Measurements from ENCODE around the gene CACNA2D2.

CACNA2D2 gene

DNA sequence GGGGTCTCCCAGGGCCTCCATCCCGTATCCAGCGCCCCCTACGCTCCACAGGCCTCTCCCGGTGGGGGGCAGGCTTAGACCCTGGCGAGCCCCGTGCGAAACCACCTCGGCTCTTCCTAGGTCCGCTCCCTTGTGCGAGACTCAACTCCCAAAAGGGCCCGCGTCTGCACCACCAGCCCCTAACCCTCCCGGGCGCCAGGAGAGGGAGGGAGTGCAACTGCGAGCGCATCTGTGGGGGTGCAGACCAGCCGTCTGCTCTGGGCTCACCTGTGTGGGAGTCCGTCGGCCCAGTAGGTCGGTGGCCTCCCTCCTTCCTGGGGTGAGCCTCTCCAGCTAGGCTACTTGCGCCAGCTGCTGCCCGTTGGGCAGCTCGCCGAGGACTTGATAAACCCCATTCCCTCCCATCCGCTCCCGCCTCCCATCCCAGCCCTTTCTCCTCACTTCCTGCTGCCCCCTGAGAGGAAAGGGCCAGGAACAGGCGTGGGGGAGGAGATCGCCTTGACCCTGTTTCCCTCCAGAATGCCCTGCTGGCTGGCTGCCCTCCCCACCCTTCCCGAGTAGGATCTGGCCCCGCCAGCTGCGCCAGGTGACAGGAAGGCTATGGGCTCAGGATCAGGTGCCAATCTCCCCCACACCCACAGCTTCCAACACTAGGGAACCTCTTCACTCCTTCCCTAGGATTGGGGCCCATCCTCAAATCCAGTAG, 180.9 kb downstream of the CACNA2D2 start, which contains the start of gene HYAL2:
TSS of gene HYAL2 (minus strand) at position 360 of the 706 bp plus-strand sequence. CDS start 2,256 bp downstream, outside the sequence.
- DNase-seq = no peak

DNA sequence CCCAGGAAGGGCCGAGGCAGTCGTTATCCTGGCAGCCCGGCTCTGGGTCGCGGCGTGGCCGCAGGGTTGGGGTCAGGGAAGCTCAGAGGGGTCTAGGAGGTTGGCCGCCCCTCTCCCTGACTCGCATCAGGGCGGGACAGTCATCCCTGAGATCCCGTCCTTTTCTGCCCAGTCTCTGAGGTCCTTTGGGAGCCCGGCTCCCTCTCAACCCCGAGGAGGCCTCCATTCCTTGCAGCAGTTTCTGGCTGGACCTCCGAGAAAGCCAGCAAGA, 181.4 kb downstream of the CACNA2D2 start:
- no peak for DNase-seq

DNA sequence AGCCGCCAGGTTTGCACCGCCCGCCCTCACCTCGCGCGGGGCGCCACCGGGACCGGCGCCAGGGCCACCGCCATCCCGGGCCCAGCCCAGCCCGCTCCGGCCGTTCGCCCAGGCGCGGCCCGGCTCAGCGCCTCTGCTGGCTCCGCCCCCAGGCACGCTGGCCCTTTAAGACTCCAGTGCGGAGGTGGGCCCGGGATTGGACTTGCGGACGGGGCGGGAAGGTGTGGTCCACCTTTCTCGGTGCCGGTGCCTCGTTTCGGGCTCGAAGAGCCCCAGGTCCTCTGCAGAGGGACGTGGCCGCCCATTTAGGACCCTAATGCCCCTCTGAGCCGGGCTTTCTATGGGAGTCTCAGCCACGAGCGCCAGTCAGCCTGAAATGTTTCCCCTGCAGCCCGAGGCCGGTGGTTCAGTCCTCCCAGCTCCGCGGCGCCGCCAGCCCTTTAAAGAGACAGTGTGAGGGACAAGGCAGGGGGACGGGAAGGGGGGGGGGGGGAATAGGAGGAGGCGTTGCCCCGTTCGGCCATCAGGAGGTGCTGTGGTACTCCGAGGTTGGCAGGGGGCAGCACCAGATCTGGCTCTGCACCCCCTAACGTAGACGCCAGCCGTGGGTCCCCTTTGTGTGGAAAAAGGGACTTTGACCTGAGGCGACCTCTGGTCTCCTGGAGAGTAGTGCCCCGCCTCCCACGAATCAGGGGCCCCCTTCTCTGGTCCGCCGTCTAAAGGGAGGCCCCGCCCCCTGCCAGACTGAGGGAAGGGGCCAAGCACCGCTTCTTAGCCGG, 181.9 kb downstream of the CACNA2D2 start:
- DNase-seq = peak; percentile 95

DNA sequence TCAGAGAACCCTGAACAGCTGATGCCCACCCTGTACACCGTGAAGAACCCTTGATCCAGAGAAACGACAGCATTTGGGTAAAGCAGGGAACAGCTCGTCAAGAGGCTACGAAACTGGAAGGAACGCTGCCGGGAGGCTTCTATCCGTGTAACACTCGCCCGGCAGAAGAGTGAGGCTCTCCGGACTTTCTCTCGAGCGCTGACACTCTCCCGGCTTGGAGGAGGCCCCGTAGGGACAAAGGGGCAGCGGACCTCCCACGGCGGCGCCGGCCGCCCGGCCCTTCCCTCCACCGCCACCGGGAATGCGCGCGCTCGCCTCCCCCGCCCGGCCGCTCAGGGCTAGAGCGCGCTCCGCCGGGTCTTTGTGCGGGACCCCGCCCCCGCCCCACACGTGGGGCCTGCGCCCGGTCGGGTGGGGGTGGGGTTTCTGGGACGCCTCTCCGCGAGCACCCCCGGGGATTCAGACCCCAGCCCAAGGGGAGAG, 182.5 kb downstream of the CACNA2D2 start:
- no peak for DNase-seq

DNA sequence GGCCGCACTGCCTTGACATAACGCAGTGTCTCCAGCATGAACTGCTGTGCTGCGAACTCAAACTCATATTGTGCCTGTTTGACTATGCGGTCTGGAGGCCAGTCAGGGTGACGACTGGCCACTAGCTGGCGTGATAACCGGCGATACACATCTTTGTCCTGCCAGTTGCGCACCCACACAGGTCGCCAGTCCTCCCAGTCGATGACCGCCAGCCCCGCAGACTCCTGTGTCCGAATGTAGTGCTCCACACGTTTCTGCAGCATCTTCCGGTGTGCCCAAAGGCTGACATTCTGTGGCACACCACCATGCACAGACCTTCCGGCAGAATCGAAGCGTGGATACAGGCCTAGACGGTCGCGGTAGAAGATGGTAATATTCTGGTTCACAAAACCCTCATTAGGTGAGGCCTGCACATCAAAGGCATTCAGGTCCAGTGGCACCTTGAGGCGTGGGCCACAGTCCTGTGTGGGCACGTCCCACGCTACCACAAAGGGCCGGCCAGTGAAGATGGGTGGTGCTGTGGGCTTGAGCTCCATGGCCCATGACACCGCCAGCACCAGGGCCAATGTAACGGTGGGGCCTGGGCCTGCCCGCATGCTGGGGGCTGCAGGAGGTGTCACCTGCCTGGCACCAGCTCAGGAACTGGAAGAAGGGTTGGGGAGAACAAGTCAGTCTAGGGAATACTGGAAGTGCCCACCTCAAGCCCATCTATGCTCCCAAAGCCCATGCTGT, 183.4 kb downstream of the CACNA2D2 start:
- no peak for DNase-seq

DNA sequence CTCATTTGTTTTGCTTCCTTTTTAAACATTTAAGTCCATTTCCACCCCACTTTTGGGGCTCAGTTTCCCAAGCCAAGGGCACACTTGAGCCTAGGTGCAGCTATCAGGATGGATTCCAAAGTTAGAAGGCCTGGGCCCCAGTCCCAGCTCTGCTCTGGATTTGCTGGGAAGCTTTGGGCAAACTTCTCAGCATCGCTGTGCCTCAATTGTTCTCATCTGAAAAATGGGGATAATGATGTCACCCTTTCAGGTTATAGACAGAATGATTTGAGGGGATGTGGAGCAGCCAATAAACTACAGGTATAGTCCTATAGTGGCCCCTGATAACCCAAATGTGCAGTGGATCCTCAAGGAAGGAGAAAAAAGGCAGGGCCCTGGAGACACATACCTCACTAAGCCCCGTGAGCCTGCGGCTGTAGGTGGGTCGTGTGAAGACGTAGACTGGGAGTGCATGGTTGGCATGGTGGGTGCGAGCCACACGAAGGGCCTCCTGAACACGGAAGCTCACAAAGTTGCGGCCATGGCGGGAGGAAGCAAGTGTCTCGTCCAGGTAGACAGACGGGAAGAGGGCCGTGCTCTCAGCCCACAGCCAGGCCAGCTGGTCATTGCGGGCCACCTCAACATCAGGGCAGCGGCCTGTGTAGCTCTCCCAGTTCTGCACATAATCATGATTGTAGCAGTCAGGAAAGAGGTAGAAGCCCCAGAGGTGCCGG, 184.1 kb downstream of the CACNA2D2 start:
- no peak for DNase-seq

DNA sequence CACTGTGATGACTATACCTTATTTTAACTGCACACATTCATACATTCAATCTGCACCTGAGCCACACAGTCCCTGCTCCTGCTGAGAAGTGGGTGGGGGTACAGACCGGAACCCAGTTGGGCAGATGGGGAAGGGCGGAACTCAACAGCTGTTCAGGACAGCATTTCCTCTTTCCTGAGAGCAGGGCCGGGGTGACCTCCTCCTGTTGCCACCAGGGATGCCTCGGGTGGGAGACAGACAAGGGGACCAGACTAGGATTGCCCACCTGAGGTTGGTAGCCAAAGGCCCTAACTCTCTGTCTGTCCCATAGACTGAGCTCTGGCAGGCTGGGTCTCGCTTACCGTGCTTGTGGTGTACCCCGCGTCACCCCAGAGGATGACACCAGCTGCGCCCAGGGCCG, 184.8 kb downstream of the CACNA2D2 start:
- DNase-seq = no peak

DNA sequence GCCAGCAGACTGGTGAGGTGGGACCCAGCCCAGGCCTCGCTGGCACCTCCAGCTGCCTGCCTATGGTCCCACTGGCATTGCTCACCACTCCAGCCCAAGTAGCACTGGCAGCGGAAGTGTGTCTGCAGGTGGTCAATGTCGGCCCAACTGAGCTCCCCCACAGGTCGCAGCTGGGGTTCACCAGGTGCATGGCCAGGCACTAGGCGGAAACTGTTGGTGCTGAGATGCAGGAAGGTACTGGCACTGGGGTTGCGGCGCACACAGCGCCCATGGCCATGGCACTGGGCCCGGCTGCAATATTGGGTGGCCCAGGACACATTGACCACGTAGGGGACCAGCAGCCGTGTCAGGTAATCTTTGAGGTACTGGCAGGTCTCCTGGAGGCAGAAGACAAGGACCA, 185.3 kb downstream of the CACNA2D2 start:
- no peak for DNase-seq

DNA sequence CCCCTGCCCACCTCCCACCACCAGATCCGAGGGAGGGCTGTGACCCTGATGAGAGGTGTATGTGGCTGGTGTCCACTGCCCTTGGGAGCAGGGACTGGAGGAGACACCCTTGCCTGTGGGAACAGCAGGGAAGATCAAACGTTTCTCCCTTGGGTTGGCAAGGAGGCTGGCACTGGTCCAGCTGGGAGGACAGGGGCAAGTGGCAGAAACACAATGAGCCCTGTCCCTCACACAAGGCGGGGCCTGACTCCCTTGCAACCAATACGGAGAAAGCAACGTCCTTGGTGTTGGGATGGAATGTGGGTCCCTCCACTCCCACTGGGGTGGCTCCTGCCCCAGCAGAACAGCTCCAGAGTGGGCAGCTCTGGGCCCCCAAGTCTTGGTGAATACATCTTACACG, 186.1 kb downstream of the CACNA2D2 start:
- no peak for DNase-seq

DNA sequence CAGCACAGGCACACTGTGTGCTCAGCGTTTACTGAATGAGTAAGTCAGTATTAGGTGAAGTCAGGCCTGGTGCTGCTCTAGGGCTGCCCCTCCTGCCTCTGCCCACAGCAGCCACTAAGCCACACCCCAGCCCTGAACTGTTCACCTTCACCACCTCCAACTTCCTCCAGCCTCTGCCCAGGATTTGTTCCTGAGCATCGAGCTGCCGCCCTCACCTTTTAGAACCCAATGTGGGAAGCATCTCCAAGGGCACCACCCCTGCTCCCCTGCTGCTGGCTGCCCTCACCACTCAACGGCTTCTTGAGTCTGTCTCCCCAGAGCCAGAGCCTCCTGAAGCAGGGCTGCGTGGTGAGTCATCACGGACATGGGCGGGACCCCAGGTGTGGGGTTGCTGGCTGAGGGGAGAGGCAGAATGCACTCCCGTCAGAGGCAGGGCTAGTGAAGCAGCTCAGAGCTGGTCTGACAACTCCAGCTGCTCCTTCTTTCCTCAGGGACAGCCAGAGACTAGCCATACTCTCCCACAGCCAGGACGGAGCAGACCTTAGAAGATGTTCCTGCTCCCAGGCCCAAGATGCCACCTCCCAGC, 186.7 kb downstream of the CACNA2D2 start:
- no peak for DNase-seq

DNA sequence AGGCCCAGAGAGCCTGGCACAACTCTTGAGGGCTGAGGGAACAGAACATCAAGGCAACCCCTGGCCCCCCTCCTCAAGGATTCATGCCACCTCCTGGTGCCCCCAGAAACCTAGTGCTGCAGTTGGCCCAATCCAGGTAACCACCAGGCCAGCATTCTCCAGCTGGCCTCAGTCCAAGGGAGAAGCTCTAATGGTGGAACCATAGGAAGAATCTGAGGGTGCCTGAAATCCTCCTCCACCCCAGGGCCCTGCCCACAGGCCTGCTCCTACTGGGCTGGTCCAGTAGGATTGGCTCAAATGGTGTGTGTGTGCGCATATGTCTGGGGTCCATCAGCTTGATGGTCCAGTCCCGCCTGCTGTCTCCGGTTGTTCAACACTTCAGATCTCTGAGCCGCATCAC, 188.6 kb downstream of the CACNA2D2 start:
- no peak for DNase-seq

DNA sequence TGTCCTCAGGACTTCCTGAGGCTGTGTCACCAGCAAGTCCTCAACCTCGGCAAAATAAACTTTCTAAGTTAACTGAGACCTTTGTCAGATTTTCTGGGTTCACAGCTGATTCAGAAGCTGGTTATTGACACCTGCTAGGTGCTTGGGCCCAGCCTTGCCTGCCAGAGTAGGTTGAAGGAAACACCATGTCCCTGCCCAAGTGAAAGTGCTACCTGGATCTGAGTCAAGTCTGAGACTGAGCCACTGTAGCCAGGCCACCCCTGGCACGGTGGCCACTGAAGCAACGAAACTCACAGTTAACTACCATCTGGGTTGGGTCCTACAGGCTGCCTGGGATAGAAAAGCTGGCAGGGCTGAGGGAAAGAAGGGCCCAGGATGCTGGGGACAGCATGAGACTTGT, 189.1 kb downstream of the CACNA2D2 start:
- no peak for DNase-seq

Measured in right forelimb (tissue), 1 donor.